H1 (cell line): ENCODE results near the gene DCDC1. TPM values are rescaled to one million over a fixed set of nuclear protein-coding genes. Genes with fewer than 3 reads are reported as not detected.

Experiments used
- CTCF ChIA-PET: fragments of 300-600 bp; sonication (Branson Sonifier 250); formaldehyde crosslinking; loops from one replicate; lab custom pipeline; 2021; ENCODE audit not compliant: partially characterized antibody; lab: Charles Lee
- POLR2A ChIA-PET: fragments of 300-600 bp; sonication (Branson Sonifier 250); formaldehyde crosslinking; loops from one replicate; lab custom pipeline; 2021; ENCODE audit warnings: inconsistent platforms; ENCODE audit not compliant: partially characterized antibody; lab: Charles Lee
- DNase-seq, 2 experiments: peaks; one replicate each; pipeline versions ENCODE4 v3.0.0 to v3.0.0-alpha.2; 2010 to 2022; ENCODE audit warnings: low spot score in 2 of 2, low read depth in 1 of 2, mixed read lengths in 1 of 2
- FAIRE-seq: peaks from 2 replicates; lab custom pipeline; 2011; peaks lifted over from hg19 to GRCh38; lab: Jason Lieb, UNC
- H2AFZ ChIP-seq: 2 replicates; pipeline ENCODE4 v1.8.1; 2012; ENCODE audit warnings: low read length, inconsistent platforms
- H2AK5ac ChIP-seq: 2 replicates; pipeline ENCODE4 v1.6.1; 2013; ENCODE audit warnings: low read depth, low read length
- H2BK120ac ChIP-seq: replicated peaks from 2 replicates; pipeline ENCODE3; 2013; ENCODE audit warnings: low read depth, low read length, inconsistent platforms
- H2BK12ac ChIP-seq: 2 replicates; pipeline ENCODE4 v1.6.1; 2013; ENCODE audit warnings: low read depth, low read length
- H2BK15ac ChIP-seq: 2 replicates; pipeline ENCODE4 v1.6.1; 2013; ENCODE audit warnings: low read length
- H2BK20ac ChIP-seq: 2 replicates; pipeline ENCODE4 v1.6.1; 2013; ENCODE audit warnings: low read length
- H2BK5ac ChIP-seq: 2 replicates; pipeline ENCODE4 v1.6.1; 2013; ENCODE audit warnings: low read depth, low read length
- H3K14ac ChIP-seq: 2 replicates; pipeline ENCODE4 v1.6.1; 2013; ENCODE audit warnings: inconsistent platforms; ENCODE audit not compliant: insufficient read length
- H3K18ac ChIP-seq: 2 replicates; pipeline ENCODE4 v1.6.1; 2013; ENCODE audit warnings: low read length; ENCODE audit errors: extremely low read depth
- H3K23ac ChIP-seq: 2 replicates; pipeline ENCODE4 v1.6.1; 2013; ENCODE audit warnings: inconsistent platforms; ENCODE audit not compliant: insufficient read length
- H3K23me2 ChIP-seq: 2 replicates; pipeline ENCODE4 v1.6.1; 2013; ENCODE audit warnings: low read depth, low read length
- H3K27ac ChIP-seq: 2 replicates; pipeline ENCODE4 v1.6.1; 2011; ENCODE audit warnings: low read depth, low read length, inconsistent platforms
- H3K27me3 ChIP-seq, 4 experiments: replicated peaks in 1 of 4; 1 replicate in 1 of 4; 2 replicates in 3 of 4; pipeline versions ENCODE4 v1.6.1 to v1.8.1; 2011 to 2013; ENCODE audit warnings: low read length in 3 of 4, mild to moderate bottlenecking in 3 of 4, inconsistent platforms in 2 of 4, mixed read lengths in 2 of 4, moderate library complexity in 1 of 4; ENCODE audit not compliant: control insufficient read depth in 3 of 4, insufficient read depth in 3 of 4; ENCODE audit errors: extremely low read depth in 1 of 4
- H3K36me3 ChIP-seq, 4 experiments: 2 replicates each; pipeline versions ENCODE4 v1.6.1 to v1.8.1; 2011 to 2013; ENCODE audit warnings: mild to moderate bottlenecking in 4 of 4, low read length in 3 of 4, moderate library complexity in 2 of 4, control low read depth in 1 of 4, inconsistent platforms in 1 of 4; ENCODE audit not compliant: insufficient read depth in 4 of 4, control insufficient read depth in 2 of 4
- H3K4ac ChIP-seq: replicated peaks from 2 replicates; pipeline ENCODE3; 2013; ENCODE audit warnings: low read length, low read depth, mixed read lengths, inconsistent platforms; ENCODE audit not compliant: insufficient read length
- H3K4me1 ChIP-seq, 4 experiments: replicated peaks in 1 of 4; 1 replicate in 1 of 4; 2 replicates in 3 of 4; pipeline versions ENCODE4 v1.6.1 to v1.8.1; 2011 to 2013; ENCODE audit warnings: low read length in 3 of 4, inconsistent platforms in 2 of 4, mixed read lengths in 1 of 4; ENCODE audit not compliant: insufficient read depth in 4 of 4, control insufficient read depth in 3 of 4
- H3K4me2 ChIP-seq, 2 experiments: 2 replicates each; pipeline versions ENCODE4 v1.6.1 to v1.8.1; 2011 to 2013; ENCODE audit warnings: low read depth in 2 of 2, low read length in 2 of 2, control low read depth in 1 of 2, inconsistent platforms in 1 of 2, mild to moderate bottlenecking in 1 of 2; ENCODE audit not compliant: insufficient read depth in 1 of 2
- H3K4me3 ChIP-seq, 4 experiments: fragments of 200-600, 300-600 bp in 1 of 4; sonication (generic), shearing (Covaris generic), sonication (Bioruptor Twin) in 1 of 4; 2 replicates each; pipeline versions ENCODE4 v1.5.1 to v1.8.1; 2011 to 2016; ENCODE audit warnings: low read length in 4 of 4, low read depth in 3 of 4, control low read depth in 2 of 4, inconsistent platforms in 2 of 4, mild to moderate bottlenecking in 2 of 4, mixed read lengths in 1 of 4, moderate library complexity in 1 of 4; ENCODE audit not compliant: insufficient read depth in 2 of 4; ENCODE audit errors: extremely low read depth in 1 of 4
- H3K56ac ChIP-seq: replicated peaks from 2 replicates; pipeline ENCODE3; 2013; ENCODE audit warnings: low read depth, mild to moderate bottlenecking, mixed read lengths, low read length, inconsistent platforms; ENCODE audit not compliant: insufficient read length
- H3K79me1 ChIP-seq: 2 replicates; pipeline ENCODE4 v1.6.1; 2013; ENCODE audit warnings: low read depth, low read length, control low read depth
- H3K79me2 ChIP-seq, 2 experiments: 2 replicates each; pipeline versions ENCODE4 v1.6.1 to v1.8.1; 2012 to 2013; ENCODE audit warnings: low read length in 2 of 2, mild to moderate bottlenecking in 2 of 2, inconsistent platforms in 1 of 2; ENCODE audit not compliant: insufficient read depth in 2 of 2, control insufficient read depth in 1 of 2
- H3K9ac ChIP-seq, 4 experiments: replicated peaks in 1 of 4; 1 replicate in 1 of 4; 2 replicates in 3 of 4; pipeline versions ENCODE4 v1.6.1 to v1.8.1; 2011 to 2013; ENCODE audit warnings: low read depth in 3 of 4, low read length in 3 of 4, control low read depth in 2 of 4, mild to moderate bottlenecking in 2 of 4, moderate library complexity in 2 of 4, inconsistent platforms in 1 of 4; ENCODE audit errors: extremely low read depth in 1 of 4
- H3K9me3 ChIP-seq, 2 experiments: 2 replicates each; pipeline versions ENCODE4 v1.6.1 to v1.8.1; 2012 to 2013; ENCODE audit warnings: mild to moderate bottlenecking in 2 of 2, moderate library complexity in 2 of 2, control low read depth in 1 of 2, inconsistent platforms in 1 of 2, low read depth in 1 of 2, low read length in 1 of 2, mixed read lengths in 1 of 2; ENCODE audit not compliant: insufficient read depth in 2 of 2
- H4K20me1 ChIP-seq, 2 experiments: replicated peaks in 1 of 2; 2 replicates each; pipeline versions ENCODE3 to v1.8.1; 2011 to 2013; ENCODE audit warnings: inconsistent platforms in 2 of 2, low read length in 2 of 2, mild to moderate bottlenecking in 1 of 2; ENCODE audit not compliant: insufficient read depth in 2 of 2, control insufficient read depth in 1 of 2
- H4K5ac ChIP-seq: 2 replicates; pipeline ENCODE4 v1.6.1; 2013; ENCODE audit warnings: low read length, low read depth, mixed read lengths, inconsistent platforms; ENCODE audit not compliant: insufficient read length
- H4K8ac ChIP-seq: 2 replicates; pipeline ENCODE4 v1.8.0; 2013; ENCODE audit warnings: mild to moderate bottlenecking, moderate library complexity, low read length, inconsistent platforms; ENCODE audit not compliant: insufficient read depth; ENCODE audit errors: extremely low read depth
- H4K91ac ChIP-seq: replicated peaks from 2 replicates; pipeline ENCODE3; 2013; ENCODE audit warnings: low read length, mixed read lengths, inconsistent platforms; ENCODE audit not compliant: insufficient read length
- MAX ChIP-seq: IDR thresholded peaks from 2 replicates; pipeline ENCODE4 v1.6.1; 2012; ENCODE audit warnings: inconsistent platforms
- polyA plus RNA-seq, 7 experiments: library from polyadenylated mRNA; depleted of rRNA in 3 of 7; stranded (reverse) in 5 of 7; unstranded in 2 of 7; fragments of >200 nt in 5 of 7; fragments of 200-250 nt in 2 of 7; gene quantifications; 1 replicate in 5 of 7; 2 replicates in 1 of 7; 4 replicates in 1 of 7; pipeline versions ENCODE4 v1.2.1 to v1.2.3, GENCODE V29; 2011 to 2013; ENCODE audit warnings: missing spikeins in 2 of 7, mixed read lengths in 2 of 7
- total RNA-seq: library from RNA; stranded (reverse); fragmentation: NEBNext Ultra II Directional; extraction: Animal tissue kit (Norgen Biotek cat#: 25700); gene quantifications from 2 replicates; pipeline ENCODE4 v1.2.1, GENCODE V29; 2021

Gene DCDC1
- total and polyA plus RNA-seq, 2 of the 8 experiments (the other 6 are each of a cell fraction or from before 2014, with no cell fraction given), result 0.15 to 0.56 TPM

GRCh38 chr11:31351168-31351567 is 18.4 kb downstream of the DCDC1 start:
- Histone ChIP-seq H3K79me1 (no peaks in the 10 kb centered on the region), H3K79me2 (no peaks in the 10 kb centered on the region), H2BK15ac (no peak overlapping the region), H3K18ac (no peak overlapping the region), H3K23me2 (no peaks in the 10 kb centered on the region), H3K4me2 (no peak overlapping the region), H3K56ac (no peak overlapping the region), H3K9me3 (no peaks in the 10 kb centered on the region), H4K20me1 (no peaks in the 10 kb centered on the region), H2BK12ac (no peak overlapping the region), H3K27ac (no peak overlapping the region), H2AFZ (no peak overlapping the region), H3K27me3 (no peaks in the 10 kb centered on the region), H4K91ac (no peak overlapping the region), H3K4me3 (no peak overlapping the region), H2AK5ac (no peak overlapping the region), H4K8ac (no peak overlapping the region), H3K9ac (no peak overlapping the region), H4K5ac (no peak overlapping the region), H3K14ac (no peak overlapping the region), H3K36me3 (no peaks in the 10 kb centered on the region), H2BK120ac (no peak overlapping the region), H2BK20ac (no peak overlapping the region), H3K23ac (no peak overlapping the region), H3K4ac (no peak overlapping the region), H3K4me1 (peaks cover 0 to 2% (median 0%) of the 10 kb centered on the region in 4 experiments; a peak in 1 of 7 replicates), H2BK5ac (no peak overlapping the region)
- ChIA-PET CTCF (interaction anchor here (0.6 to 3.5 kb wide), 2 partner anchors 10 to 1881 kb away, joined by 4 to 15 read pairs; no protein-coding TSS in a partner anchor), POLR2A (no interaction called here)
- no peak for FAIRE-seq
- DNase-seq, result no peak
- no peak for TF ChIP-seq MAX
